DMS79 (cell line): ENCODE measurements around the gene QPRT.
A peak's percentile ranks its signal among the peaks of the same experiment; 100 is the strongest.
"Not testable (repeated sequence)": the region's sequence is repeated elsewhere in the genome, so short reads cannot be mapped to it uniquely, and the experiment has no call there.

ENCODE experiments used
- DNase-seq: peaks from one replicate; lab custom pipeline; 2025; lab: John Stamatoyannopoulos, UW

QPRT gene

DNA sequence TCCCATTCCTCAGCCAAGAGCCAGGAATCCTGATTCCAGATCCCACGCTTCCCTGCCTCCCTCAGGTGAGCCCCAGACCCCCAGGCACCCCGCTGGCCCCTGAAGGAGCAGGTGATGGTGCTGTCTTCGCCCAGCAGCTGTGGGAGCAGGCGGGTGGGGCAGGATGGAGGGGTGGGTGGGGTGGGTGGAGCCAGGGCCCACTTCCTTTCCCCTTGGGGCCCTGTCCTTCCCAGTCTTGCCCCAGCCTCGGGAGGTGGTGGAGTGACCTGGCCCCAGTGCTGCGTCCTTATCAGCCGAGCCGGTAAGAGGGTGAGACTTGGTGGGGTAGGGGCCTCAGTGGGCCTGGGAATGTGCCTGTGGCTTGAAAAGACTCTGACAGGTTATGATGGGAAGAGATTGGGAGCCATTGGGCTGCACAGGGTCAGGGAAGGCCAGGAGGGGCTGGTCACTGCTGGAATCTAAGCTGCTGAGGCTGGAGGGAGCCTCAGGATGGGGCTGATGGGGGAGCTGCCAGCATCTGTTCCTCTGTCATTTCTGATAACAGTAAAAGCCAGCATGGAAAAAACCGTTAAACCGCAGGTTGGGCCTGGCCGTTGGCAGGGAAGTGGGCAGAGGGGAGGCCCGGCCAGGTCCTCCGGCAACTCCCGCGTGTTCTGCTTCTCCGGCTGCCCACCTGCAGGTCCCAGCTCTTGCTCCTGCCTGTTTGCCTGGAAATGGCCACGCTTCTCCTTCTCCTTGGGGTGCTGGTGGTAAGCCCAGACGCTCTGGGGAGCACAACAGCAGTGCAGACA is 15.8 kb upstream of the QPRT start, which contains the start of gene SPN:
Gene SPN, plus strand, starts transcription at position 232 of the 791 bp plus-strand sequence. Its CDS starts 482 bp downstream, at position 714.
- DNase-seq: no peak

DNA sequence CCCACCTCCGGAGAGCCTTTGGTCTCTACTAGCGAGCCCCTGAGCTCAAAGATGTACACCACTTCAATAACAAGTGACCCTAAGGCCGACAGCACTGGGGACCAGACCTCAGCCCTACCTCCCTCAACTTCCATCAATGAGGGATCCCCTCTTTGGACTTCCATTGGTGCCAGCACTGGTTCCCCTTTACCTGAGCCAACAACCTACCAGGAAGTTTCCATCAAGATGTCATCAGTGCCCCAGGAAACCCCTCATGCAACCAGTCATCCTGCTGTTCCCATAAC is 15.2 kb upstream of the QPRT start:
- DNase-seq: no peak

DNA sequence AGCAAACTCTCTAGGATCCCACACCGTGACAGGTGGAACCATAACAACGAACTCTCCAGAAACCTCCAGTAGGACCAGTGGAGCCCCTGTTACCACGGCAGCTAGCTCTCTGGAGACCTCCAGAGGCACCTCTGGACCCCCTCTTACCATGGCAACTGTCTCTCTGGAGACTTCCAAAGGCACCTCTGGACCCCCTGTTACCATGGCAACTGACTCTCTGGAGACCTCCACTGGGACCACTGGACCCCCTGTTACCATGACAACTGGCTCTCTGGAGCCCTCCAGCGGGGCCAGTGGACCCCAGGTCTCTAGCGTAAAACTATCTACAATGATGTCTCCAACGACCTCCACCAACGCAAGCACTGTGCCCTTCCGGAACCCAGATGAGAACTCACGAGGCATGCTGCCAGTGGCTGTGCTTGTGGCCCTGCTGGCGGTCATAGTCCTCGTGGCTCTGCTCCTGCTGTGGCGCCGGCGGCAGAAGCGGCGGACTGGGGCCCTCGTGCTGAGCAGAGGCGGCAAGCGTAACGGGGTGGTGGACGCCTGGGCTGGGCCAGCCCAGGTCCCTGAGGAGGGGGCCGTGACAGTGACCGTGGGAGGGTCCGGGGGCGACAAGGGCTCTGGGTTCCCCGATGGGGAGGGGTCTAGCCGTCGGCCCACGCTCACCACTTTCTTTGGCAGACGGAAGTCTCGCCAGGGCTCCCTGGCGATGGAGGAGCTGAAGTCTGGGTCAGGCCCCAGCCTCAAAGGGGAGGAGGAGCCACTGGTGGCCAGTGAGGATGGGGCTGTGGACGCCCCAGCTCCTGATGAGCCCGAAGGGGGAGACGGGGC is 14.7 kb upstream of the QPRT start:
- peak; percentile 41 for DNase-seq

DNA sequence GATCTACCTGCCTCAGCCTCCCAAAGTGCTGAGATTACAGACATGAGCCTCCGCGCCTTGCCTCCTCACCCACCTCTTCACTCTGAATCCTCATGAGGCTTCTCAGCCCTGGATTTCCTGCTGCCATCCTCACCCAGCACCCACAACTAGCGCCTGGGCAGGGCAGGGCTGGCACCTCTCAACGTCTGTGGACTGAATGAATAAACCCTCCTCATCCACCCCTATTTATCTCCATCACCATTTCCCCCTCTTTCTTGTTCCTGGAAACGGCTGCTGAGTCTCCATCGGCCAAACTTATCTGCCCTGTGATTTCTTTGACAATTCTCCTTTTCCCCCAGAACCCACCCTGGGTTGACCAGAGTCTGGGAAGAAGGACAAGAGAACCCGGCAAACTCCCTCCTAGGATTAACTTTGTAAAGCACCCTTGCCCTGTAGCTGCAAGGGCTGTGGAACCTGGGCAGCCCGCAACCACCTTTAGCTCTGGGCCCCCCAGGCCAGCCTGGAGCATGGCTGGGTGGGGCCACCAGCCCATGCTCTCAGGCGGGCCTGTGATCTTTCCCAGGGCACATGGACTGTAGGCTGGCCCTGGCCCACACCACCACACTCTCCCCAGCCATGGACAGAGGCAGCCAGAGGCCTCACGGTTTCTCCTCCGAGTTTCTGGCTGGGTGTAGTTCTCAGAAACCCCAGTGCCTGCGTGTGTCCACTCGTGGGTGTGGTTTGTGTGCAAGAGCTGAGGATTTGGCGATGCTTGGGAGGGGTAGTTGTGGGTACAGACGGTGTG is 13.5 kb upstream of the QPRT start:
- no peak for DNase-seq

DNA sequence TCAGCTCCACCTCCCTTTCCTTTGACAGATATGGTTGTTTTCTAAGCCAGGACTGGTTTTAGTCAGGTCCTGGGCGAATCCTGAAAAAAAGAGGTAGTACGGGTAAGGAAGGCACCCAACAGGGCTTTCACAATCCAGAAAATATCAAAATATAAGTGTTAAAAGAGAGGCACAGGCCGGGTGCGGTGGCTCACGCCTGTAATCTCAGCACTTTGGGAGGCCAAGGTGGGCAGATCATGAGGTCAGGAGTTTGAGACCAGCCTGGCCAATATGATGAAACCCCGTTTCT is 11.7 kb upstream of the QPRT start:
- not testable (repeated sequence) for DNase-seq

DNA sequence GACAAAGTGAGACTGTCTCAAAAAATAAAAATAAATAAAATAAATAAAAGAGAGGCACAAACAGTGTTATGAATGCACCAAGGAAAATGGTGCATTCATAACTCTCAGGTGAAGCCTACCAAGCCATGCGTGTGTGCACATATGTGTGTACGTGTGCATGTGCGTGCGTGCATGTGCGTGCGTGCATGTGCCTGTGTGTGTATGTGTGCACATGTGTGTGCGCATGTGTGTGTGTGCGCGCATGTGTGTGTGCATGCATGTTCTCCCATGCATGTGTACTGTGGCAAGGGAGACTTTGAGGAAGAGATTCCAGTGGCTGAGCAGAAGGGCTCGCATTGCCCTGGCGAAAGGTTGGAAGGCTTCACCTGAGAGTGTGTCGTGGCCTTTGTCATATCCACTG is 11.2 kb upstream of the QPRT start:
- DNase-seq: no peak

DNA sequence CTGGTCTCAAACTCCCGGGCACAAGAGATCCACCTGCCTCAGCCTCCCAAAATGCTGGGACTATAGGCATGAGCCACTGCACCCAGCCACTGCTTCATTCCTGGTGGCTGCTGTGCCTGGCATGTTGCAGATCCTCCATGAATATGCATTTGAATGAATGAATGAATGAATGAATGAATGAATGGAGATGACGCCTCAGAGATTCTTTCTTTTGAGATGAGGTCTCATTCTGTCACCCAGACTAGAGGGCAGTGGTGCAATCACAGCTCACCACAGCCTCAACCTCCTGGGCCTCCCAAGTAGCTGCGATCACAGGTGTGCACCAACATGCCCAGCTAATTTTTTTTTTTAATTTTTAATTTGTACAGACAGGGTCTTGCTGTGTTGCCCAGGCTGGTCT is 10.7 kb upstream of the QPRT start:
- DNase-seq: no peak

DNA sequence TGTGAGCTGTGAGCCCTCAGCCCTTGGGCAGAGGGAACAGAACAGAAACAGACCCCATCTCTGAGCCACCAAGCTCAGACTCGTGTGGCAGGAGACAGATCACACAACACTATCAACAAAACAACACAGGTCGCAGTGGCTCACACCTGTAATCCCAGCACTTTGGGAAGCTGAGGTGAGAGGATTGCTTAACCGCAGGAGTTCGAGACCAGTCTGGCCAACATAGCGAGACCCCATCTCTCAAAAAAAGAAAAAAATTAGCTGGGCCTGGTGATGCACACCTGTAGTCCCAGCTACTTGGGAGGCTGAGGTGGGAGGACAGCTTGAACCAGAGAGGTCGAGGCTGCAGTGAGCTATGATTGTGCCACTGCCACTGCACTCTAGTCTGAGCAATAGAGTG is 5.5 kb upstream of the QPRT start:
- no peak for DNase-seq

DNA sequence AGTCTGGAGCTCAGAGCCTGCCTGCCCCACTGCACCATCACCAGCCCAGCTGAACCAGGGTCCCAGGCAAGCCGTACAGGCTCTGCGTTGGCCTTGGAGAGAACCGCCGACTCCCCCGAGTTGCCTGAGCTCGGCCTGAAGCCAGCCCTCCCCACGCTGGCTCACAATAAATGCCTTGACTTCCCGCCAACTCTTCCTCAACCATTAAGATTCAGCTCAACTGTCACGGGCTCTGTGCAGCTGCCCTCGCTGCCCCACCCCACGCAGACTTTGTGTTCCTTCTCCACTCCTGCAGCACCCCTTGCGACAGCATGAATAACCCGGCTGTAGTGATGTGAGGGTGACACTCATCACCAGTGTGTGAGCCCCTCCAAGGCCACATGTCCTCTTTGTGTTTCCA is 4.8 kb upstream of the QPRT start:
- peak; percentile 23 for DNase-seq

DNA sequence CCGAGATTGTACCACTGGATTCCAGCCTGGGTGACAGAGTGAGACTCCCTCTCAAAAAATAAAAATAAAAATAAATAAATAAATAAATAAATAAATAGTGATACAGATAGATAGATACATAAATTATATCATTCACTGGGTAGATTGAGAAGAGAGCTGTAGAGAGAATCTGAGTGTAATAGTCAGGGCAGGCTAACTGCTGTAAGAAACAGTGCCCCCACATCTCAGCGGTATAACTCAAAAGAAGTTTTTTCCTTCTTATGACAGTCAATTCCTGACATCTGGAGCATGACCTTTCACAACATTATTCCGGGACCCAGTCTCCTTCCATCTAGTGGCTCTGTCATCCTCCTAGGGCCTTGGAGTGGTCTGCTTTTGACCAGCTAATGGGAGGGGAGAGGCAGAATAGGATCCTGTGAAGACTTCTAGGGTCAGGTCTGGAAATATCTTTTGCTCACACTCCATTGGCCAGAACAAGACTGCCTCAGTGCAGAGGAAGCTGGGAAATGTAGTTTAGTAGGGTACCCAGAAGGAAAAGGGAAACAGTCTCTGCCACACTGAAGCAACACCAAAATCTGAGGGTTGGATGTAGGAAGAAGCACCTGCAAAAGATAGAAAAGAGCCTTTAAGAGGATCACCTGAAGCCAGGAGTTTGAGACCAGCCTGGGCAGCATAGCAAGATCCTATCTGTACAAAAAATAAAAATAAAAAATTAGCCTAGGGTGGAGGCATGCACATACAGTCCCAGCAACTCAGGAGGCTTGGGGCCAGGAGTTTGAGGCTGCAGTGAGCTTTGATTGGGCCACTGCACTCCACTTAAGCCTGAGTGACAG is 3.0 kb upstream of the QPRT start:
- no peak for DNase-seq

DNA sequence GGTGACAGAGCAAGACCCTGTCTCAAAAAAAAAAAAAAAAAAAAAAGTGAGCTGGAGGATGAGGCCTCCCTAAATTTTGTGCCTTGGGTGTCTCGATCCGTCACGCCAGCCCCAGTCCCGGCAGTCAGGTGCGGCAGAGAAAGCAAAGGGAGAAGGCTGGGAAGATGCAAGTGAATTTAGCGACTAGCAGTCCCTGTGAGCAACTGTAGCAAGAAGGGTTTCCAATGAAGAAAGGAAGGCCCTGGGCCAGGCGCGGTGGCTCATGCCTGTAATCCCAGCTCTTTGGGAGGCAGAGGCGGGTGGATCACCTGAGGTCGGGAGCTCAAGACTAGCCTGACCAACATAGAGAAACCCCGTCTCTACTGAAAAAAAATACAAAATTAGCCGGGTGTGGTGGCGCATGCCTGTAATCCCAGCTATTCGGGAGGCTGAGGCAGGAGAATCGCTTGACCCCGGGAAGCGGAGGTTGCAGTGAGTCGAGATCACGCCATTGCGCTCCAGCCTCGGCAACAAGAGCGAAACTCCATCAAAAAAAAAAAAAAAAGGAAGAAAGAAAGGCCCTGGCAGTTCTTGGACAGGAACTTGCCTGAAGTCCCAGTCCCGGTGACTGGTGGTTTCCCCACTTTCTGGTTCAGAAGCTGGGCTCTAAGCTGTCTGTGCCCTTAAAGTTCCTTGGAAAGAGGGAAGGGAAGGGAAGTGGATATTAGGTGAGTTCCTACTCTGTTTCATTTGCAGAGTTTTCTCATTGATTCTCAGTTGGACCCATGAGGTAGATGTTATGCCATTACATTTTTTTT is 1.8 kb upstream of the QPRT start:
- DNase-seq: no peak

DNA sequence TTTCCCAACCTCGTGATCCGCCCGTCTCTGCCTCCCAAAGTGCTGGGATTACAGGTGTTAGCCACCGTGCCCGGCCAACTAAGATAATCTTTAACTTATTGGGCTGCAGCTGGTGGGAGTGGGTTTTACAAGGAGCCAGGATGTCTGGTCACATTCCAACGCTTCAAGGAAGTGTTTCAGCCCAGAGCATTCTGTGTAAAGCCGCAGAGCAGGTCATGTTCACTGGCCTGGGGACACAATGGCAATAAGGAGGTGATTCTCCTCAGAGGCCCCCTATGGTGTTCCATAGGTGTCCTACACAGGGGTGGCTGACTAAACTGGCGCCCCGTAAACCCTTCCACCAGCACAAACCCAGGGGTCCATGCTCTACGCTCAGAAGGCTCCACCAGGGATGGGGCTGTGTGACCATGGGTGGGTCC is 1.2 kb downstream of the QPRT start:
- no peak for DNase-seq

DNA sequence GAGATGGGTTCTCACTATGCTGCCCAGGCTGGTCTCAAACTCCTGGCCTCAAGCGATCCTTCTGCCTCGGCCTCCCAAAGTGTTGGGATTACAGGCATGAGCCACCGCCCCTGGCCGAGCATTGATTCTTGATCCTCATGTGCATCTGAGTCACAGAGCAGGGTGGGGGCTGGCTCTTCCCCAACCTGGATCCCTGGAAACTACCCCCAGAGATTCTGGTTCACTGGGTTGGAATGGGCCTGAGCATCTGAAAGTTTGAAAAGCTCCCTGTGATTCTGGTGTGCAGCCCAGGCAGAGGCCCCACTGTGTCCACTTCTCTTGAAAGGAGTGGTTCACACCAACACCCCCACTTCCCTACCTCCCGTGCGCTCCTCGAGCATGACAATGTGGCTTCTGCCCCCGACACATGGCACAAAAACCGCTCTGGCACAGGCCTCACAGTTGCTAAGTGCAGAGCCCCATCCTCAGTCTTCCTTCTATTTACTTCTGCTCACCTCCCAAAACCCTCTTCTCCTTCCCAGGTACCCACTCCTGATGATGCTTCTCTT is 4.6 kb downstream of the QPRT start:
- no peak for DNase-seq

DNA sequence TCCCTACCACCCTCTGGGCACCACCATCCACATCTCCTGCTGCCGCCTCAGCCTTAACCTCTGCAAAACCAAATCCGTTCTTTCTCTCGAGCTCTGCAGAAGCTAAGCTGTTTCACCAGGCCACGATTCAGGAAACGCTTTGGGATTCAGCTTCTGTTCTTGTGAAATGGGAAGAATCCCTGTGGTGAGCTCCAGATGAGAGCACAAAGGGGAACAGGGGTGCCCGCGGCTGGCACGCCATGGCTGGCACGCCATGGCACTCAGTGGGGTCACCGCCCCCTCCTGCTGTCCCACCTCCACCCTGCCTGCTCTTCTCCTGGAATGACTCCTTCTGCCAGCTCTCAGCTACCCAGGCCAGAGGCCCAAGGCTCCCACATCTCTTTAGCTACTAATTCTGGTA is 5.7 kb downstream of the QPRT start:
- DNase-seq: no peak

DNA sequence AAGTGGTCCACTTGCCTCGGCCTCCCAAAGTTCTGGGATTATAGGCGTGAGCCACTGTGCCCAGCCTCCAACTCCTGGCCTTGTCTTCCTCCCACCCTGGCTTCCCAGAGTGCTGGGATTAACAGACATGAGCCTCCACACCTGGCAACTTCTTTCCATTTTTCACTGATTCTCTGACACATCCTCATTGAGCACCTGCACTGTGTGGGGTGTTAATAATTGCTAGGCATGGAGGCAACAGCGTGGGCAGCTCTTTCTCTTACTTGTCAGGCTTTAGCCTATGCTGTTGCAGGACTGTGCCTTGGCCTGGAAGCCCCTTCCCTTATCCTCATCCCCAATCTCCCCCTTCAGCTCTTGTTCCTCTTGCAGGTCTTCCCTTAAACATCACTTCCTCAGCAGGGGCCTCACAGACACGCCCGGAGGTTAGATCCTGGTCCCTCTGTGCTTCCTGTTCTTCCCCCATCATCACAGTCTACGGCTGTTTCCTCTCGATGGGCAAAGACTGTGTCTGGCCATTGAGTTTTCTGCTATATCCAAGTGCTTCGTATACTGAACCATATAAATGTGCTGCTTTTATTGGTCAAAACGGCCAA is 7.9 kb downstream of the QPRT start:
- no peak for DNase-seq

DNA sequence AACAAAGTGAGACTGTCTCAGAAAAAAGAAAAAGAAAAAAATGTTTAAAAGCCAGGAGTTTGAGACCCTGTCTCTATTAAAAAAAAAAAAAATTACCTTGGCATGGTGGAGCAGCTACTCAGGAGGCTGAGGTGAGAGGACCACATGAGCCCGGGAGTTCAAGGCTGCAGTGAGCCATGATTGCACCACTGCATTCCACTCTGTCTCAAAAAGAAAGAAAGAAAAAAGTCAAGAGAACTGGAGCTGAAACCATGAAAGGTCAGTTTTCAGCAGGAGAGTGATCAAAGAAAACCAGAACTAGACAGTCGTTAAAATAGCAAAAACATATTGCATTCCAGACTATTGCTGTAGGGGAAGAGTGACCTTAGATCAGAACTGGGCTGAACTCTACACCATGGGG is 8.8 kb downstream of the QPRT start:
- no peak for DNase-seq

DNA sequence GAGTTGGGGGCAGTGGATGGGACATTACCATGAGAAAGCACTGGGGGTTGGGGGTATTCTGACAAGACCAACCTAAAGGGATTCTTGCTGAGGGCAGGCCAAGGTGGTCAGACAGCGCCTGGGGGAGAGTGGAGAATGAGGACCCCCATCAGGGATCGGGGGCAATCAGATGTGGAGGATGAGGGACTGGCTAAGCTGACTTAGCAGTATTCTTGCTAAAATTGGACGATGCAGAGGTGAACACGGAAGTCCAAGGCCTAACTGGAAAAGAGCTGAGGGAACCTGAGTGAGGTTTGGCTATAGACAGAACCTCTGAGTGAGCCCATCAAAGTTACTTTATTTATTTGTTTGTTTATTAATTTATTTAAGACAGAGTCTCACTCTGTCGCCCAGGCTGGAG is 9.2 kb downstream of the QPRT start:
- DNase-seq: no peak

DNA sequence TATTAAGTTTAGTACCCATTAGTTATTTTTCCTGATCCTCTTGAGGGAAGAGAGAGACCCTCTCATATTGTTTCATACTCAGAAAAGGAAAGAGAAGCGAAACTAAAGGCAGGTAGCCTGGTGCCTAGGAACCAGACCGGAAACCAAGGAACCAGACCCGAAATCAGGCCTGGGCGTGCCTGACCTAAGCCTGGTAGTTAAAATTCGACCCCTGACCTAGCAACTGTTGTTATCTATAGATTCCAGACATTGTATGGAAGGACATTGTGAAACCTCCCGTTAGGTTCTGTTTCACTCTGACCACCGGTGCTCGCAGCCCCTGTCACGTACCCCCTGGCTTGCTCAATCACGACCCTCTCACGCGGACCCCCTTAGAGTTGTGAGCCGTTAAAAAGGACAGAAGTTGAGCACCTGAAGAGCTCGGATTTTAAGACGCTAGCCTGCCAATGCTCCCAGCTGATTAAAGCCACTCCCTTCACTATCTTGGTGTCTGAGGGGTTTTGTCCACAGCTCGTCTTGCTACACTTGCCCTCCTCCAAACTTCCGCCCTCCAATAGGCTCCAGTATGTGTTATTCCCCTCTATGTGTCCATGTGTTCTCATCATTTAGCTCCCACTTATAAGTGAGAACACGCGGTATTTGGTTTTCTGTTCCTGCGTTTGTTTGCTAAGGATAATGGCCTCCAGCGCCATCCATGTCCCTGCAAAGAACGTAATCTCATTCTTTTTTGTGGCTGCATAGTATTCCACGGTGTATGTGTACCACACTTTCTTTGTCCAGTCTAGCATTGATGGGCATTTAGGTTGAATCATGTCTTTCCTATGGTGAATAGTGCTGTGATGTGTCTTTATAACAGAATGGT is 10.7 kb downstream of the QPRT start:
- DNase-seq: not testable (repeated sequence)

DNA sequence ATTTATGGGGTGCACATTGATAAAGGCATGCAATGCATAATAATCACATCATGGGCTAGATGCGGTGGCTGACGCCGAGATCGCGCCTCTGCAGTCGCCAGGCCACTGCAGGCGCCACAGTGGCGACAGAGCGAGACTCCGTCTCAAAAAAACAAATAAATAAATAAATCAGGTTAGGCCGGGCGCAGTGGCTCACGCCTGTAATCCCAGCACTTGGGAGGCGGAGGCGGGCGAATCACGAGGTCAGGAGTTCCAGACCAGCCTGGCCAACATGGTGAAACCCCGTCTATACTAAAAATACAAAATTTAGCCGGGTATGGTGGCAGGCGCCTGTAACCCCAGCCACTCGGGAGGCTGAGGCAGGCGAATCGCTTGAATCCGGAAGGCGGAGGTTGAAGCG is 13.6 kb downstream of the QPRT start:
- not testable (repeated sequence) for DNase-seq
